ENCODE measurements around the gene GNG7. TPM values are rescaled to one million over a fixed set of nuclear protein-coding genes. Genes with fewer than 3 reads are reported as not detected.

GNG7 gene
- total RNA-seq, 1 donor from 2014 or later, result 1.8 TPM

DNA sequence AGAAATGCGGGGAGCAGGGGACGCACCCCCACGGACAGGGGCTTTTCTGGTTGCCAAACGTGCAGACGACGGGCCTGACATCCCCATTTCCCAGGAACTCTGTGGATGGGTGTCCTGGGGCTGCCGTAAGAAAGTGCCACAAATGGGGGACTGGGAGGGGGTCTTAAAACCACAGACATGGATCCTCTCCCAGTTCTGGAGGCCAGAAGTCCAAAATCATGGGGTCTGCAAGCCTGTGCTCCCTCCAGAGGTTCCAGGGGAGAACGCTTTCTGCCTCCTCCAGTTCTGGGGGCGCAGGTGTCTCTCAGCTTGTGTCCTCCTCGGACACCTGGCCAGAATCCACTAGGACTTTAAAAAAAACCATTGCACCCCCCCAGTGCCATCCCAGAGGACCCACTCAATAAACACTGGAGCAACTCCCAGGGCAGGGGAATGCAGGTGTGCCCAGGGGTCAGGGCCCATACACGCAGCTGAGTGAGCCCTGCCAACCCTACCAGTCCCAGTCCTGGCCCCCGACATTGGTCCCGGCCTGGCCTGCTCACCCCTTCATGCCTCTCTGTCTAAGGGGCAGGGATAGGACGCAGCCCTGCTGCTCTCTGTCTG is 122.7 kb downstream of the GNG7 start:
- no peaks in the 10 kb centered on the region for H4K20me1 ChIP-seq (ENCODE audit: insufficient read depth, low read length)
- H3K36me3 Mint-ChIP-seq (ENCODE audit: low read depth, unreplicated experiment), result peaks cover 6% of the 10 kb centered on the region
- no peaks in the 10 kb centered on the region for H3K27me3 ChIP-seq (ENCODE audit: insufficient read depth, low read length)
- H3K27ac Mint-ChIP-seq (ENCODE audit: unreplicated experiment), result peak overlapping the region; percentile 84
- peaks cover 17% of the 10 kb centered on the region for H3K9me3 Mint-ChIP-seq (ENCODE audit: unreplicated experiment)
- DNase-seq (ENCODE audit: low read depth), result no peak
- H3K4me1 Mint-ChIP-seq (ENCODE audit: low read depth, unreplicated experiment), result peaks cover 4% of the 10 kb centered on the region
- TF ChIP-seq EZH2 (IDR thresholded peaks at IDR 0.05; ENCODE audit: insufficient read depth, low read length) (no peak), CTCF (IDR thresholded peaks at IDR 0.05; ENCODE audit: insufficient read depth, low read depth, low read length) (peak; percentile 1)
- H3K4me2 ChIP-seq (ENCODE audit: low read length), result peak overlapping the region; percentile 91
- peak overlapping the region; percentile 54 for H2AFZ ChIP-seq (ENCODE audit: low read depth, low read length)
- H3K4me1 ChIP-seq (ENCODE audit: insufficient read depth, low read length), result peaks cover 22% of the 10 kb centered on the region
- FAIRE-seq, result no peak
- H3K79me2 ChIP-seq (ENCODE audit: insufficient read depth, low read length), result no peaks in the 10 kb centered on the region
- peak overlapping the region; percentile 74 for H3K9ac ChIP-seq (ENCODE audit: low read length)
- peaks cover 5% of the 10 kb centered on the region for H3K9me3 ChIP-seq (ENCODE audit: insufficient read depth, low read depth, low read length)
- H3K4me3 Mint-ChIP-seq (ENCODE audit: unreplicated experiment), result no peak overlapping the region
- H3K36me3 ChIP-seq (ENCODE audit: insufficient read depth, low read length), result no peaks in the 10 kb centered on the region
- H3K27ac ChIP-seq (ENCODE audit: low read depth, low read length), result peak overlapping the region; percentile 76
- H3K4me3 ChIP-seq (ENCODE audit: insufficient read depth, low read depth, low read length), result peak overlapping the region; percentile 61
- H3K27me3 Mint-ChIP-seq (ENCODE audit: low read depth, unreplicated experiment), result no peaks in the 10 kb centered on the region

DNA sequence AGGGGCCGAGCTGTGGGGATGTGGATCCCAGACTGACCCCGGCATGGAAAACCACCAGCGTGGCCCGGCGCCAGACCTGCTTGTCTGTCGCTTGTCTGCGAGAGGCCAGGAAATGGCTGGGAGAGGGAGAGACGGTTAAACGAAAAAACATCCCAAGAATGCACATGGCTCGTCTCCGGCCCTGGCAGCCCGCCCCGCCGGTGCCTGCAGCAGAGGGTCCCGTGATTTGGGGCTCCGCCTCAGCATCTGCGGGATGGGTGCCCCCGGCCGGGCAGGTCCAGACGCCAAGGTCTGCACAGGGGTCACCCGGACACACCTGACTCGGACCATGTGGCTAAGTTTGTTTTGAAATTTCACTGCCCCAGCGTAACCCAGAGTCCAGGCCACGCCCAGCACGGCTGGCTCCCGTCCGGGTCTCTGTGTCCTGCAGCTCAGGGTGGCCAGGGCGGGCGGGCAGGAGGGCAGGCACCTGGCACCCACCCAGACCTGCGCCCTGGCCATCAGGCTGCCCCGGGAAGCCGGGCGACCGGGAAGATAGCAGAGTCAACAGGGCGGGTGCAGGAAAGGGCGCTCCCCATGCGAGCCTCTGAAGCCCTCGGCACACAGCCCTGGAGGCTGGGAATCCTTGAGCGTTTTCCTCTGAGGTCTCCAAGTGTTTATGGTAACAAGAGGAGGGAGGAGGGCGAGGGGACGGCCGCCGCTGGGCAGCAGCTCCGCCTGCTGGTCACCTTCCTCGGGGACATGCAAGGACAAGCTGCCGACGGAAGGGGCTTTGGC is 123.4 kb downstream of the GNG7 start:
- FAIRE-seq (no peak), DNase-seq (ENCODE audit: low read depth) (peak; percentile 86)
- Histone ChIP-seq H3K36me3 (ENCODE audit: insufficient read depth, low read length) (no peaks in the 10 kb centered on the region), H3K27ac (ENCODE audit: low read depth, low read length) (peak overlapping the region; percentile 76), H3K4me1 (ENCODE audit: insufficient read depth, low read length) (peaks cover 22% of the 10 kb centered on the region), H3K9me3 (ENCODE audit: insufficient read depth, low read depth, low read length) (peaks cover 5% of the 10 kb centered on the region), H3K4me2 (ENCODE audit: low read length) (peak overlapping the region; percentile 91), H4K20me1 (ENCODE audit: insufficient read depth, low read length) (no peaks in the 10 kb centered on the region), H2AFZ (ENCODE audit: low read depth, low read length) (peak overlapping the region; percentile 54), H3K27me3 (ENCODE audit: insufficient read depth, low read length) (no peaks in the 10 kb centered on the region), H3K9ac (ENCODE audit: low read length) (peak overlapping the region; percentile 74), H3K79me2 (ENCODE audit: insufficient read depth, low read length) (no peaks in the 10 kb centered on the region), H3K4me3 (ENCODE audit: insufficient read depth, low read depth, low read length) (peak overlapping the region; percentile 61)
- no peak for TF ChIP-seq EZH2 (IDR thresholded peaks at IDR 0.05; ENCODE audit: insufficient read depth, low read length)
- peak; percentile 52 for TF ChIP-seq CTCF (IDR thresholded peaks at IDR 0.05; ENCODE audit: insufficient read depth, low read depth, low read length)
- H3K36me3 Mint-ChIP-seq (ENCODE audit: low read depth, unreplicated experiment), result peaks cover 7% of the 10 kb centered on the region
- H3K27ac Mint-ChIP-seq (ENCODE audit: unreplicated experiment), result peak overlapping the region; percentile 95
- H3K9me3 Mint-ChIP-seq (ENCODE audit: unreplicated experiment), result peaks cover 14% of the 10 kb centered on the region
- H3K27me3 Mint-ChIP-seq (ENCODE audit: low read depth, unreplicated experiment), result no peaks in the 10 kb centered on the region
- peak overlapping the region; percentile 77 for H3K4me3 Mint-ChIP-seq (ENCODE audit: unreplicated experiment)
- H3K4me1 Mint-ChIP-seq (ENCODE audit: low read depth, unreplicated experiment), result peaks cover 4% of the 10 kb centered on the region

Data from astrocyte (in vitro differentiated cells and primary cell).